ENCODE results near the gene LMOD1.

GRCh38 chr1:201847150-201847549, 99.2 kb downstream of the LMOD1 start:
- no peak for TF ChIP-seq CTCF (IDR thresholded peaks at IDR 0.05)
- no peak for TF ChIP-seq ZFX (IDR thresholded peaks at IDR 0.05; ENCODE audit: borderline replicate concordance)
